NCI-H2196 (cell line): Measurements from ENCODE around the gene SLC35G2.
"Not testable (repeated sequence)": the region's sequence is repeated elsewhere in the genome, so short reads cannot be mapped to it uniquely, and the experiment has no call there.

Source experiments
- DNase-seq: peaks from one replicate; lab custom pipeline; 2025; ENCODE audit not compliant: unreplicated experiment; lab: John Stamatoyannopoulos, UW

Gene SLC35G2

GRCh38 chr3:136818769-136819391 is at the start of gene SLC35G2:
SLC35G2 (plus strand) TSS chr3:136819126; CDS start chr3:136854461, 35,335 bp downstream.
- DNase-seq: peak; percentile 78

- no peak for DNase-seq
Measured at GRCh38 chr3:136772709-136773108, 46.2 kb upstream of the SLC35G2 start.

- no peak for DNase-seq
Measured at GRCh38 chr3:136778865-136779264, 40.1 kb upstream of the SLC35G2 start.

GRCh38 chr3:136780741-136781140 is 38.2 kb upstream of the SLC35G2 start:
- DNase-seq: no peak

- DNase-seq: peak; percentile 47
Measured at GRCh38 chr3:136783708-136784191, 35.2 kb upstream of the SLC35G2 start.

- no peak for DNase-seq
Measured at GRCh38 chr3:136787349-136787748, 31.6 kb upstream of the SLC35G2 start.

- no peak for DNase-seq
Measured at GRCh38 chr3:136788154-136788553, 30.8 kb upstream of the SLC35G2 start.

GRCh38 chr3:136789976-136790375 is 28.9 kb upstream of the SLC35G2 start:
- no peak for DNase-seq

GRCh38 chr3:136790786-136791185 is 28.1 kb upstream of the SLC35G2 start:
- DNase-seq: no peak

- DNase-seq: no peak
Measured at GRCh38 chr3:136792556-136793330, 26.2 kb upstream of the SLC35G2 start.

GRCh38 chr3:136801146-136801545 is 17.8 kb upstream of the SLC35G2 start:
- not testable (repeated sequence) for DNase-seq

GRCh38 chr3:136802481-136802996 is 16.4 kb upstream of the SLC35G2 start:
- peak; percentile 41 for DNase-seq

GRCh38 chr3:136804141-136804540 is 14.8 kb upstream of the SLC35G2 start:
- no peak for DNase-seq

GRCh38 chr3:136804813-136805212 is 14.1 kb upstream of the SLC35G2 start:
- peak; percentile 28 for DNase-seq

- DNase-seq: no peak
Measured at GRCh38 chr3:136805795-136806194, 13.1 kb upstream of the SLC35G2 start.

- DNase-seq: no peak
Measured at GRCh38 chr3:136811701-136812100, 7.2 kb upstream of the SLC35G2 start.

GRCh38 chr3:136817448-136817847 is 1.5 kb upstream of the SLC35G2 start:
- DNase-seq: peak; percentile 33

- DNase-seq: peak; percentile 83
Measured at GRCh38 chr3:136818191-136818768, 646 bp upstream of the SLC35G2 start.

- peak; percentile 68 for DNase-seq
Measured at GRCh38 chr3:136819392-136819730, 435 bp downstream of the SLC35G2 start.

- peak; percentile 74 for DNase-seq
Measured at GRCh38 chr3:136819731-136820679, 1.1 kb downstream of the SLC35G2 start.

GRCh38 chr3:136831461-136831860 is 12.5 kb downstream of the SLC35G2 start:
- DNase-seq: no peak
